Nephron progenitor cell (in vitro differentiated cells): Measurements from ENCODE around the gene KLRD1.
A peak's percentile ranks its signal among the peaks of the same experiment; 100 is the strongest.

Source experiments
- DNase-seq: peaks from one replicate; pipeline ENCODE4 v3.0.0; 2021
- H3K27ac Mint-ChIP-seq: 2 replicates; pipeline ENCODE4 v1.8.0; 2021; ENCODE audit warnings: mild to moderate bottlenecking, moderate library complexity, mixed read lengths
- H3K27me3 Mint-ChIP-seq: 2 replicates; pipeline ENCODE4 v1.8.0; 2021; ENCODE audit warnings: mild to moderate bottlenecking, low read depth, mixed read lengths; ENCODE audit not compliant: poor library complexity
- H3K36me3 Mint-ChIP-seq: 2 replicates; pipeline ENCODE4 v1.8.0; 2021; ENCODE audit warnings: low read depth, mixed read lengths
- H3K4me1 Mint-ChIP-seq: 2 replicates; pipeline ENCODE4 v1.8.0; 2021; ENCODE audit warnings: mixed read lengths
- H3K4me3 Mint-ChIP-seq: 2 replicates; pipeline ENCODE4 v1.8.0; 2021; ENCODE audit warnings: mild to moderate bottlenecking, moderate library complexity, mixed read lengths
- H3K9me3 Mint-ChIP-seq: 2 replicates; pipeline ENCODE4 v1.8.0; 2021; ENCODE audit warnings: mild to moderate bottlenecking, moderate library complexity, mixed read lengths
- CTCF ChIP-seq: fragments of 200-600 bp; sonication (generic); IDR thresholded peaks from 2 replicates; pipeline ENCODE4 v1.5.0; 2021; ENCODE audit warnings: antibody characterized with exemption

The KLRD1 gene

GRCh38 chr12:10361084-10361483 lies 53.4 kb downstream of the KLRD1 start:
- DNase-seq: no peak
- peaks cover 3% of the 10 kb centered on the region for H3K27me3 Mint-ChIP-seq
- H3K9me3 Mint-ChIP-seq: peaks cover 29% of the 10 kb centered on the region
- H3K4me3 Mint-ChIP-seq: no peak overlapping the region
- peaks cover 15% of the 10 kb centered on the region for H3K4me1 Mint-ChIP-seq
- no peak for TF ChIP-seq CTCF
- H3K36me3 Mint-ChIP-seq: peaks cover 14% of the 10 kb centered on the region
- no peak overlapping the region for H3K27ac Mint-ChIP-seq

- no peak overlapping the region for H3K4me3 Mint-ChIP-seq
- H3K27ac Mint-ChIP-seq: peak overlapping the region; percentile 21
- H3K36me3 Mint-ChIP-seq: peaks cover 14% of the 10 kb centered on the region
- DNase-seq: no peak
- TF ChIP-seq CTCF: no peak
- H3K9me3 Mint-ChIP-seq: peaks cover 29% of the 10 kb centered on the region
- H3K4me1 Mint-ChIP-seq: peaks cover 15% of the 10 kb centered on the region
- peaks cover 3% of the 10 kb centered on the region for H3K27me3 Mint-ChIP-seq
Measured at GRCh38 chr12:10361622-10362021, 54.0 kb downstream of the KLRD1 start.

- H3K36me3 Mint-ChIP-seq: peaks cover 14% of the 10 kb centered on the region
- no peak overlapping the region for H3K4me3 Mint-ChIP-seq
- no peak for DNase-seq
- TF ChIP-seq CTCF: no peak
- H3K4me1 Mint-ChIP-seq: peaks cover 15% of the 10 kb centered on the region
- H3K9me3 Mint-ChIP-seq: peaks cover 29% of the 10 kb centered on the region
- peaks cover 3% of the 10 kb centered on the region for H3K27me3 Mint-ChIP-seq
- H3K27ac Mint-ChIP-seq: peak overlapping the region; percentile 80
Measured at GRCh38 chr12:10362325-10362724, 54.7 kb downstream of the KLRD1 start.

- Mint-ChIP-seq H3K4me3 (no peak overlapping the region), H3K27ac (peak overlapping the region; percentile 80)
- DNase-seq: no peak
Measured at GRCh38 chr12:10362828-10363657, 55.4 kb downstream of the KLRD1 start.

GRCh38 chr12:10363658-10363913 lies 55.9 kb downstream of the KLRD1 start:
- Mint-ChIP-seq H3K36me3 (peaks cover 24% of the 10 kb centered on the region), H3K27ac (no peak overlapping the region), H3K4me3 (no peak overlapping the region), H3K9me3 (peaks cover 31% of the 10 kb centered on the region), H3K27me3 (peaks cover 6% of the 10 kb centered on the region), H3K4me1 (peaks cover 26% of the 10 kb centered on the region)
- DNase-seq: no peak
- no peak for TF ChIP-seq CTCF

More at GRCh38 chr12:10362828-10363657, 55.4 kb downstream of the KLRD1 start:
- H3K27me3 Mint-ChIP-seq: peaks cover 3% of the 10 kb centered on the region
- H3K9me3 Mint-ChIP-seq: peaks cover 27% of the 10 kb centered on the region
- peaks cover 19% of the 10 kb centered on the region for H3K36me3 Mint-ChIP-seq
- TF ChIP-seq CTCF: no peak
- peaks cover 21% of the 10 kb centered on the region for H3K4me1 Mint-ChIP-seq
